ENCODE measurements around the gene TBCEL. TPM values are rescaled to one million over a fixed set of nuclear protein-coding genes. Genes with fewer than 3 reads are reported as not detected.
A peak's percentile ranks its signal among the peaks of the same experiment; 100 is the strongest.

The TBCEL gene
- total RNA-seq, 4 donors from 2014 or later = 8.5 to 37.1 (median 11.3) TPM

GRCh38 chr11:121067453-121067852, 43.6 kb downstream of the TBCEL start:
- Histone ChIP-seq H3K36me3 (peaks cover 0 to 10% (median 0%) of the 10 kb centered on the region in 3 donors), H3K27me3 (no peaks in the 10 kb centered on the region), H3K4me1 (peaks cover 0 to 9% (median 0%) of the 10 kb centered on the region in 4 donors), H3K4me3 (no peak overlapping the region), H3K9me3 (no peaks in the 10 kb centered on the region), H3K27ac (peak overlapping the region in 1 of 4 donors; percentile 38)
- no peak for TF ChIP-seq CTCF (IDR thresholded peaks at IDR 0.05)
- TF ChIP-seq POLR2A (IDR thresholded peaks at IDR 0.05) = no peak
- DNase-seq = no peak

GRCh38 chr11:121067962-121068647, 44.2 kb downstream of the TBCEL start:
- Histone ChIP-seq H3K4me3 (no peak overlapping the region), H3K27me3 (no peaks in the 10 kb centered on the region), H3K27ac (peak overlapping the region in 1 of 4 donors; percentile 38)

GRCh38 chr11:121068787-121069186, 44.9 kb downstream of the TBCEL start:
- peak in 1 of 3 donors; percentile 47 for DNase-seq
- peaks cover 0 to 9% (median 0%) of the 10 kb centered on the region in 4 donors for H3K4me1 ChIP-seq
- no peak overlapping the region for H3K27ac ChIP-seq

More at GRCh38 chr11:121067962-121068647, 44.2 kb downstream of the TBCEL start:
- peaks cover 0 to 10% (median 0%) of the 10 kb centered on the region in 3 donors for H3K36me3 ChIP-seq
- H3K9me3 ChIP-seq = no peaks in the 10 kb centered on the region
- no peak for DNase-seq
- peaks cover 0 to 9% (median 0%) of the 10 kb centered on the region in 4 donors for H3K4me1 ChIP-seq
- TF ChIP-seq POLR2A (IDR thresholded peaks at IDR 0.05) (no peak), CTCF (IDR thresholded peaks at IDR 0.05) (no peak)

GRCh38 chr11:121070951-121071845, 47.3 kb downstream of the TBCEL start:
- TF ChIP-seq POLR2A (IDR thresholded peaks at IDR 0.05) = no peak
- TF ChIP-seq CTCF (IDR thresholded peaks at IDR 0.05) = no peak
- Histone ChIP-seq H3K9me3 (no peaks in the 10 kb centered on the region), H3K27me3 (no peaks in the 10 kb centered on the region), H3K27ac (no peak overlapping the region), H3K4me3 (no peak overlapping the region), H3K36me3 (no peaks in the 10 kb centered on the region), H3K4me1 (peaks cover 0 to 9% (median 0%) of the 10 kb centered on the region in 4 donors)
- no peak for DNase-seq

More at GRCh38 chr11:121068787-121069186, 44.9 kb downstream of the TBCEL start:
- H3K9me3 ChIP-seq = no peaks in the 10 kb centered on the region
- H3K36me3 ChIP-seq = peaks cover 0 to 10% (median 0%) of the 10 kb centered on the region in 3 donors
- no peaks in the 10 kb centered on the region for H3K27me3 ChIP-seq
- TF ChIP-seq CTCF (IDR thresholded peaks at IDR 0.05) = no peak
- TF ChIP-seq POLR2A (IDR thresholded peaks at IDR 0.05) = no peak
- no peak overlapping the region for H3K4me3 ChIP-seq

DNA sequence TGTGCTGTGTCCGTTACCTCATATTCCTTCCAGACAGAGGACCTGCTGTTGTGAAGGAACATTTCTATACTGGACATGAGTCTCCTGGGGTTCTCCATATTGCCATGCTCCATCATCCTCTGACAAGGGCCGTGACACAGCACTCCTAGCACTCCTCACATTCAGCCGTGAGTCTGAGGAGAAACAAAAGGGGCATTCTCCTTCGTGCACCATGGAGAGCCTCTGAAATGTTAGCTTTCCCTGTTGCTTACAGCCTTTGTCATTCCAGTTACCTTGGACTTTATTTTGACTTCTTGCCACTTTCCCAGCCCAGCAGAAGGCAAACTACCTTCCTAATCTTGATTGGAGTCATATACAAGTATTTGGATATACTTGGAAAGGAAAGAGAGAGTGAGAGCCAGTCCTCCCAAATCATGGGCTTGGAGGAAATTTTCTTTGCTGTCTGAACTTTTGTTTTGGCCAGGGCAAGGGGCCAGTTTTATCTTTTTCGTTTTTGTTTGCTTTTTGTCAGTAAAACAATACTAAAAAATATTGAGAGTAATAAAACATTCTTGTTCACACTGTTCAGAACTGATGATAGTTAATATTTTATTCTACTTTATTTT, 48.0 kb downstream of the TBCEL start:
- H3K9me3 ChIP-seq = no peaks in the 10 kb centered on the region
- H3K4me3 ChIP-seq = no peak overlapping the region
- H3K27ac ChIP-seq = no peak overlapping the region
- H3K27me3 ChIP-seq = no peaks in the 10 kb centered on the region
- peaks cover 0 to 9% (median 0%) of the 10 kb centered on the region in 4 donors for H3K4me1 ChIP-seq
- no peak for TF ChIP-seq CTCF (IDR thresholded peaks at IDR 0.05)
- H3K36me3 ChIP-seq = no peaks in the 10 kb centered on the region
- no peak for DNase-seq

Measured in Peyer's patch (tissue), 4 donors.